ENCODE results near the gene LRRC17.

DNA sequence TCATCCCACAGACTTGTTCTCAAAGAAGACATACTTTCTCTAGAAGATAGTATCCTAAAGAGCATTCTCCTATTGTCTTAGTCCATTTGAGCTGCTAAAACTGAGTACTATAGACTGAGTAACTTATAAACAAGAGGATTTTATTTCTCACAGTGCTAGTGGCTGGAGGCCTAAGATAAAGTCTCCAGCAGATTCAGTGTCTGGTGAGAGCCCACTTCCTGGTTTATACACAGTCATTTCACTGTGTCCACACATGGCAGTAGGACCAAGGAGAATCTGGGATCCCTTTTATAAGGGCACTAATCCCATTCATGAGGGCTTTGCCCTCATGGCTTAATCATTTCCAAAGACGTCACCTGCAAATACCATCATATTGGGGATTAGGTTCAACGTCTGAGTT, 68.7 kb downstream of the LRRC17 start:
- TF ChIP-seq, protein P1, sequence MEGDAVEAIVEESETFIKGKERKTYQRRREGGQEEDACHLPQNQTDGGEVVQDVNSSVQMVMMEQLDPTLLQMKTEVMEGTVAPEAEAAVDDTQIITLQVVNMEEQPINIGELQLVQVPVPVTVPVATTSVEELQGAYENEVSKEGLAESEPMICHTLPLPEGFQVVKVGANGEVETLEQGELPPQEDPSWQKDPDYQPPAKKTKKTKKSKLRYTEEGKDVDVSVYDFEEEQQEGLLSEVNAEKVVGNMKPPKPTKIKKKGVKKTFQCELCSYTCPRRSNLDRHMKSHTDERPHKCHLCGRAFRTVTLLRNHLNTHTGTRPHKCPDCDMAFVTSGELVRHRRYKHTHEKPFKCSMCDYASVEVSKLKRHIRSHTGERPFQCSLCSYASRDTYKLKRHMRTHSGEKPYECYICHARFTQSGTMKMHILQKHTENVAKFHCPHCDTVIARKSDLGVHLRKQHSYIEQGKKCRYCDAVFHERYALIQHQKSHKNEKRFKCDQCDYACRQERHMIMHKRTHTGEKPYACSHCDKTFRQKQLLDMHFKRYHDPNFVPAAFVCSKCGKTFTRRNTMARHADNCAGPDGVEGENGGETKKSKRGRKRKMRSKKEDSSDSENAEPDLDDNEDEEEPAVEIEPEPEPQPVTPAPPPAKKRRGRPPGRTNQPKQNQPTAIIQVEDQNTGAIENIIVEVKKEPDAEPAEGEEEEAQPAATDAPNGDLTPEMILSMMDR (IDR thresholded peaks at IDR 0.05), result no peak
- TF ChIP-seq POLR2A (IDR thresholded peaks at IDR 0.05), result no peak

Data from heart left ventricle (tissue), 13 donors.